ENCODE data around the gene DSCAML1. TPM values are rescaled to one million over a fixed set of nuclear protein-coding genes. Genes with fewer than 3 reads are reported as not detected.
"Not testable (repeated sequence)": the region's sequence is repeated elsewhere in the genome, so short reads cannot be mapped to it uniquely, and the experiment has no call there.

DSCAML1 gene
- total and polyA plus RNA-seq, 3 donors from 2014 or later: 1.6 to 6.1 (median 3.0) TPM

- no peaks in the 10 kb centered on the region for H3K27me3 ChIP-seq
- TF ChIP-seq CTCF (IDR thresholded peaks at IDR 0.05): no peak
- TF ChIP-seq POLR2A (IDR thresholded peaks at IDR 0.05): no peak
- DNase-seq: no peak
- no peak overlapping the region for H3K27ac ChIP-seq
- no peak overlapping the region for H3K4me3 ChIP-seq
- H3K36me3 ChIP-seq (ENCODE audit: low read depth, missing control alignments): no peaks in the 10 kb centered on the region
- intact Hi-C loops (cut with DNase I; ENCODE audit: low total_unique reads): no loop called here
- H3K9me3 ChIP-seq: no peaks in the 10 kb centered on the region
- no peaks in the 10 kb centered on the region for H3K4me1 ChIP-seq
- WGBS, 2 donors: 84 to 100% methylated on average over 1 of the region's 1 CpG
Observed at GRCh38 chr11:117410238-117410637, 386.8 kb downstream of the DSCAML1 start.

GRCh38 chr11:117409511-117409910 is 387.5 kb downstream of the DSCAML1 start:
- WGBS, 2 donors: 93 to 94% methylated on average over 12 of the region's 12 CpGs

GRCh38 chr11:117408356-117408755 is 388.7 kb downstream of the DSCAML1 start:
- intact Hi-C loops (cut with DNase I; ENCODE audit: low total_unique reads): no loop called here
- WGBS, 2 donors: 95 to 97% methylated on average over 3 of the region's 3 CpGs
- Histone ChIP-seq H3K4me3 (no peak overlapping the region), H3K27ac (no peak overlapping the region), H3K27me3 (no peaks in the 10 kb centered on the region), H3K36me3 (ENCODE audit: low read depth, missing control alignments) (no peaks in the 10 kb centered on the region), H3K4me1 (no peaks in the 10 kb centered on the region), H3K9me3 (no peaks in the 10 kb centered on the region)
- TF ChIP-seq CTCF (IDR thresholded peaks at IDR 0.05) (no peak), POLR2A (IDR thresholded peaks at IDR 0.05) (no peak)
- no peak for DNase-seq

More at GRCh38 chr11:117409511-117409910, 387.5 kb downstream of the DSCAML1 start:
- H3K27ac ChIP-seq: no peak overlapping the region
- H3K36me3 ChIP-seq (ENCODE audit: low read depth, missing control alignments): no peaks in the 10 kb centered on the region
- H3K4me3 ChIP-seq: no peak overlapping the region
- intact Hi-C loops (cut with DNase I; ENCODE audit: low total_unique reads): no loop called here
- no peaks in the 10 kb centered on the region for H3K27me3 ChIP-seq
- H3K9me3 ChIP-seq: no peaks in the 10 kb centered on the region
- no peak for TF ChIP-seq CTCF (IDR thresholded peaks at IDR 0.05)
- TF ChIP-seq POLR2A (IDR thresholded peaks at IDR 0.05): no peak
- DNase-seq: no peak
- no peaks in the 10 kb centered on the region for H3K4me1 ChIP-seq

- no peak for DNase-seq
- no peaks in the 10 kb centered on the region for H3K9me3 ChIP-seq
- no peak overlapping the region for H3K27ac ChIP-seq
- WGBS, 2 donors: 91% methylated on average over 6 of the region's 6 CpGs
- H3K36me3 ChIP-seq (ENCODE audit: low read depth, missing control alignments): no peaks in the 10 kb centered on the region
- TF ChIP-seq POLR2A (IDR thresholded peaks at IDR 0.05): no peak
- TF ChIP-seq CTCF (IDR thresholded peaks at IDR 0.05): no peak
- no peak overlapping the region for H3K4me3 ChIP-seq
- no peaks in the 10 kb centered on the region for H3K27me3 ChIP-seq
- intact Hi-C loops (cut with DNase I; ENCODE audit: low total_unique reads): no loop called here
- H3K4me1 ChIP-seq: no peaks in the 10 kb centered on the region
Observed at GRCh38 chr11:117407016-117407415, 390.0 kb downstream of the DSCAML1 start.

GRCh38 chr11:117405898-117406297 is 391.1 kb downstream of the DSCAML1 start:
- H3K4me3 ChIP-seq; H3K36me3 ChIP-seq (ENCODE audit: low read depth, missing control alignments); H3K27me3 ChIP-seq; intact Hi-C loops (cut with DNase I; ENCODE audit: low total_unique reads); H3K27ac ChIP-seq; H3K4me1 ChIP-seq; DNase-seq; H3K9me3 ChIP-seq: not testable (repeated sequence)
- WGBS, 2 donors: 92 to 99% methylated on average over 2 of the region's 2 CpGs

GRCh38 chr11:117399100-117399840 is 397.7 kb downstream of the DSCAML1 start:
- DNase-seq; H3K4me1 ChIP-seq; H3K9me3 ChIP-seq; intact Hi-C loops (cut with DNase I; ENCODE audit: low total_unique reads); H3K27ac ChIP-seq; H3K27me3 ChIP-seq; H3K36me3 ChIP-seq (ENCODE audit: low read depth, missing control alignments); H3K4me3 ChIP-seq: not testable (repeated sequence)
- 94 to 100% methylated on average over 2 of the region's 2 CpGs for WGBS, 2 donors

- H3K27ac ChIP-seq; H3K27me3 ChIP-seq; H3K9me3 ChIP-seq; H3K36me3 ChIP-seq (ENCODE audit: low read depth, missing control alignments); DNase-seq; H3K4me1 ChIP-seq; intact Hi-C loops (cut with DNase I; ENCODE audit: low total_unique reads); H3K4me3 ChIP-seq: not testable (repeated sequence)
- WGBS, 2 donors: 91 to 93% methylated on average over 2 of the region's 2 CpGs
Observed at GRCh38 chr11:117398618-117399017, 398.4 kb downstream of the DSCAML1 start.

Measured in testis (tissue), 3 donors.